GM19455 (cell line): ENCODE measurements around the gene WBP1L.
"Not testable (repeated sequence)": the region's sequence is repeated elsewhere in the genome, so short reads cannot be mapped to it uniquely, and the experiment has no call there.

Experiments
- ATAC-seq: cut with Tn5 transposase; IDR thresholded peaks from one replicate; pipeline ENCODE4 v1.9.1; 2021; ENCODE audit not compliant: unreplicated experiment

WBP1L gene

GRCh38 chr10:102758240-102758932 is 14.6 kb downstream of the WBP1L start:
- no peak for ATAC-seq

- not testable (repeated sequence) for ATAC-seq
Measured at GRCh38 chr10:102758933-102759262, 15.2 kb downstream of the WBP1L start.

GRCh38 chr10:102759497-102760210 is 15.9 kb downstream of the WBP1L start:
- no peak for ATAC-seq

GRCh38 chr10:102761981-102762380 is 18.2 kb downstream of the WBP1L start:
- ATAC-seq = no peak

GRCh38 chr10:102762401-102763015 is 18.8 kb downstream of the WBP1L start:
- ATAC-seq = no peak

- no peak for ATAC-seq
Measured at GRCh38 chr10:102763037-102763607, 19.4 kb downstream of the WBP1L start.

- no peak for ATAC-seq
Measured at GRCh38 chr10:102764470-102765161, 20.9 kb downstream of the WBP1L start.

GRCh38 chr10:102765336-102765735 is 21.6 kb downstream of the WBP1L start:
- ATAC-seq = no peak

- no peak for ATAC-seq
Measured at GRCh38 chr10:102767428-102768160, 23.8 kb downstream of the WBP1L start.

GRCh38 chr10:102769375-102770107 is 25.8 kb downstream of the WBP1L start:
- ATAC-seq = no peak

- ATAC-seq = no peak
Measured at GRCh38 chr10:102770108-102770482, 26.3 kb downstream of the WBP1L start.

- no peak for ATAC-seq
Measured at GRCh38 chr10:102770792-102771191, 27.0 kb downstream of the WBP1L start.

GRCh38 chr10:102773320-102773719 is 29.6 kb downstream of the WBP1L start:
- no peak for ATAC-seq

GRCh38 chr10:102773986-102774385 is 30.2 kb downstream of the WBP1L start:
- no peak for ATAC-seq

- no peak for ATAC-seq
Measured at GRCh38 chr10:102775201-102775934, 31.6 kb downstream of the WBP1L start.

- ATAC-seq = no peak
Measured at GRCh38 chr10:102775935-102776669, 32.4 kb downstream of the WBP1L start.

- no peak for ATAC-seq
Measured at GRCh38 chr10:102776779-102777456, 33.2 kb downstream of the WBP1L start.
